Endometrium (tissue), 2 donors: ENCODE results near the gene DEFB131B.
"Not testable (repeated sequence)": the region's sequence is repeated elsewhere in the genome, so short reads cannot be mapped to it uniquely, and the experiment has no call there.

Experiments
- FAIRE-seq: peaks from 2 replicates; lab custom pipeline; 2012; peaks lifted over from hg19 to GRCh38; lab: Jason Lieb, UNC
- donor health status: control.
- donor health status: control.

Gene DEFB131B, protein sequence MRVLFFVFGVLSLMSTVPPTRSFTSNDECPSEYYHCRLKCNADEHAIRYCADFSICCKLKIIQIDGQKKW

DNA sequence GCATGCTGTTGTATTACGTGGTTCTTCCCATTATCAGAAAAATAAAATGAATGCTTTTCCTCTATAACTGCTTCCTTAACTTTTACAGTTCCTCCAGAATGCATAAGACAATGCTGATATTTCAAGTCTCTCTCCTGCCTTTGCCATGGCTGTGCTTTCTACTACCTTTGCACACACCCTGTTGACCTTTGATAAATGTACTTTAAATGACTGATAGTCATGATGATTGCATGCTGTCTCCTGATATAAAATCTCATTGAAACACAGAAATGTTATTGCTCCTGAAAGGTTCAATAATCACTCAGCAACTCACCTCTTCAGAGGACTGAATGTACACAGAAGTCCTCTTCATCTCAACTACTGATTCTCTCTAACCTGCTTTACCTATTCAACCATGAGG lies at the start of gene DEFB131B:
Gene DEFB131B, plus strand, starts transcription at position 395 of the 400 bp plus-strand sequence. Its CDS starts 0 bp downstream, at position 395.
- FAIRE-seq, result not testable (repeated sequence)

DNA sequence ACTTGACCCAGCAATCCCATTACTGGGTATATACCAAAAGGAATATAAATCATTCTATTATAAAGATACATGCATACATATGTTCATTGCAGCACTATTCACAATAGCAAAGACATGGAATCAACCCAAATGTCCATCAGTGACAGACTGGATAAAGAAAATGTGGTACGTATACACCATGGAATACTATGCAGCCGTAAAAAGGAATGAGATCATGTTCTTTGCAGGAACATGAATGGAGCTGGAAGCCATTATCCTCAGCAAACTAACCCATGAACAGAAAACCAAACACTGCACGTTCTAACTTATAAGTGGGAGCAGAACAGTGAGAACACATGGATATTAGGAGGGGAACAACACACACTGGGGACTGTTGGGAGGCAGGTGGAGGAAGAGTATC lies 49.0 kb upstream of the DEFB131B start:
- FAIRE-seq, result not testable (repeated sequence)

DNA sequence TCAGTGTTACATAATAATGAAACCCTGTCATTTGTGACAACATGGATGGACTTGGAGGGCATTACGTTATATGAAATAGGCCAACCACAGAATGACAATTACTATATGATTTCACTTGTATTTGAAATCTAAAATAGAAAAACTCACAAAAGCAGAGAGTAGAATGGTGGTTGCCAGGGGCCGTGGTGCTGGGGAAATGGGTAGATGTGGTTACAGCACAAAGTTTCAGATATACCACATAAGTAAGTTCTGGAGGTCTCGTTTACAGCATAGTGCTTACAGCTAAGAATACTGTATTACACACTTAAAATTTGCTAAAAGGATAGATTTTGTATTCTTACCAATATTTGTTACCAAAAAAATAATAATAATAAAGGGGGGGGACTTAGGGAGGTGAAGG lies 48.6 kb upstream of the DEFB131B start:
- FAIRE-seq, result not testable (repeated sequence)

DNA sequence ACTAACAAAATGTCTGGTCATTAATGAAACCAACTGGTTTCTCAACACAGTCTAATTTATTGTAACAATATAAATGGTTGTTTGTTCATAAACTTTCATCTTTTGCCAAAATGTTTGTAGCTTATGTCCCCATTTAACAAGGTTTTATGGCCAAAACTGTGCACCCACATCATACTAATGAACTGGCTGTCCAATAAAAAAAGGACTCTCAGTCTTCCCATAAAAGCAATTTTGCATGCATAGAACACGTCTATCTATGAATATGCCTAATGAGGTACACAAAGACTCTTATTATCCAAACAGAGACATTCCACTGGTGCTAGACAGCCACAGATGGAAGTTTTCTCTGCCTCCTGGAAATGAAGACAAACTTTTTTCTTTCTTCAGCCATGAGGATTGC lies 45.4 kb upstream of the DEFB131B start, which contains the start of gene DEFB108B:
Gene DEFB108B, plus strand, starts transcription at position 390 of the 400 bp plus-strand sequence. Its CDS starts 0 bp downstream, at position 390.
- FAIRE-seq, result peak; percentile 23

DNA sequence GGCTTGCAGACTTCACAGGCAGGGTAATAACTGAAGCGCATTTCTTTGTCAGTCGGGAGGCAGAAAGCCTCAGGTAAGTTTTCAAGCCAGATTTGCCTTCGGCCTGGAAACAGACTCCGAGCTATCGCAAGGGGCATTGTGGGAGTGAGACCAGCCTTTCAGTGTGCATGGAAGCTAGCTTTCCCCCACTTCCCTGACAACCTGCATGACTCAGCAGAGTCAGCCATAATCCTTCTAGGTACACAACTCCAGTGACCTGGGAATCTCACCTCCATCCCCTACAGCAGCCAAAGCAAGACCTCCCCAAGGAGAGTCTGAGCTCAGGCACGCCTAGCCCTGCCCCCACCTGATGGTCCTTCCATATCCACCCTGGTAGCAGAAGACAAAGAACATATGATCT lies 35.5 kb upstream of the DEFB131B start:
- FAIRE-seq, result not testable (repeated sequence)

DNA sequence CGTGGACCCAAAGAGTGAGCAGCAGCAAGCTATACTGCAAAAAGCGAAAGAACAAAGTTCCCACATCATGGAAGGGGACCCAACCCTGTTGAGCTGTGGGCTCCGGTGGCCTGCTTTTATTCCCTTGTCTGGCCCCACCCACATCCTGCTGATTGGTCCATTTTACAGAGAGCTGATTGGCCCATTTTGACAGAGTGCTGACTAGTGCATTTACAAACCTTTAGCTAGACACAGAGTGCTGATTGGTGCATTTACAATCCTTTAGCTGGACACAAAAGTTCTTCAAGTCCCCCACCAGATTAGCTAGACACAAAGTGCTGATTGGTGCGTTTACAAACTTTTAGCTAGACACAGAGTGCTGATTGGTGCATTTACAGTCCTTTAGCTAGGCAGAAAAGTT lies 34.9 kb upstream of the DEFB131B start:
- FAIRE-seq, result not testable (repeated sequence)

DNA sequence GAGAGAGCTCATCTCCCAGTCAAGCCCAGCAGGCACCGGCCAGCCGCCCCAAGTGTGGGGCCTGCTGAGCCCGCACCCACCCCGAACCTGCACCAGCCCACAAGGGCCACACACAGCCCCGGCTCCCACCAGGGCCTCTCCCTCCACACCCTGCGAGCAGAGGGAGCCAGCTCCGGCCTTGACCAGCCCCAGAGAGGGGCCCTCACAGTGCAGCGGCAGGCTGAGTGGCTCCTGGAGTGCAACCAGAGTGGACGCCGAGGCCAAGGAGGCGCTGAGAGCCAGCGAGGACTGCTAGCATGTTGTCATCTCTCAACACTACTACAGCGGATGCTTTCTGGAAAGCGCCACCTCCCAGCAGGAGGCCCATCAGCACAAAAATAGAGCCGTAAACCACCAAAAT lies 34.4 kb upstream of the DEFB131B start:
- no peak for FAIRE-seq

DNA sequence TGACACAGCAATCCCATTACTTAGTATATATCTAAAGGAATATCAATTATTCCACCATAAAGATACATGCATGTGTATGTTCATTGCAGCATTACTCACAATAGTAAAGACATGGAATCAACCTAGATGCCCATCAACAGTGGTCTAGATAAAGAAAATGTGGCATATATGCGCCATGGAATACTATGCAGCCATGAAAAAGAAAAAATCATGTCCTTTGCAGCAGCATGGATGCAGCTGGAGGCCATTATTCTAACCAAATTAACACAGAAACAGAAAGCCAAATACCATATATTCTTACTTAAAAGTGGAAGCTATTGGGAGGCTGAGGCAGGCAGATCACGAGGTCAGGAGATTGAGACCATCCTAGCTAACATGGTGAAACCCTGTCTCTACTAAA lies 24.4 kb upstream of the DEFB131B start:
- FAIRE-seq, result not testable (repeated sequence)

DNA sequence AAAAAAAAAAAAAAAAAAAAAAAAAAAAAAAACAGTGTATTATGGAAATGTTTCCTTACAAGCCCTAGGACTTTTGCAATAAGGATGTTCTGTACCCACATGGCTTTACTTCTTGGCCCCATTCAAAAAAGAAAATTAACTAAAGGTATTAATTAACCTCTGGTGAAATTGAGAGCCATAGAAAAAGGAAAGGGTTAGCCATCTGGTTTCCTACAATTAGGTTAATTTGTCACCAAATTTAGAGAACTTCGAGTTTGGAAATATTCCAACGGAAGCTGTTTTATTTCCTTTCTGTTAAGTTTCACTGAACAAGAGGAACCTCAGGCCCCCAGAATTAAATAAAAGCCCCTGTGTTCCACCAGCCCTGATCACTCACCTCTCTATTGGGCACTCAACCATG lies 22.4 kb upstream of the DEFB131B start:
- not testable (repeated sequence) for FAIRE-seq

DNA sequence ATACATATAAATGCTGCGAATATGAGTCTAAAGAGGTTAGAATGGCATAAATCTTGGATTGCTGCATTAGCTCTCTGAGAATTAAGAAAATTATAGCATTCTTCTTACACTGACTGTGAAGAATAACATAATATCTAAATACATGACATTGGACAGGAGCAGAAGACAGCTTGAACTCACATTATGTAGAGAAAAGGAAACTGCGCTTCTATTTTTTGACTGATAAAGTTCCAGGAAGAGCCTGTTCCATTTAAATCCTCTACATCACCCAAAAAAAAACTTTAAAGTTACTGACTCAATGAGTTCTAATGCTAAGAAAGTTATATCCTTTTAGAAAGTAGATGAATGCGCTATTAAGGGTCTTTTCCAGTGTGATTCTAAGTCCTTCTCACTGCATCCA lies 17.4 kb upstream of the DEFB131B start:
- FAIRE-seq, result not testable (repeated sequence)

DNA sequence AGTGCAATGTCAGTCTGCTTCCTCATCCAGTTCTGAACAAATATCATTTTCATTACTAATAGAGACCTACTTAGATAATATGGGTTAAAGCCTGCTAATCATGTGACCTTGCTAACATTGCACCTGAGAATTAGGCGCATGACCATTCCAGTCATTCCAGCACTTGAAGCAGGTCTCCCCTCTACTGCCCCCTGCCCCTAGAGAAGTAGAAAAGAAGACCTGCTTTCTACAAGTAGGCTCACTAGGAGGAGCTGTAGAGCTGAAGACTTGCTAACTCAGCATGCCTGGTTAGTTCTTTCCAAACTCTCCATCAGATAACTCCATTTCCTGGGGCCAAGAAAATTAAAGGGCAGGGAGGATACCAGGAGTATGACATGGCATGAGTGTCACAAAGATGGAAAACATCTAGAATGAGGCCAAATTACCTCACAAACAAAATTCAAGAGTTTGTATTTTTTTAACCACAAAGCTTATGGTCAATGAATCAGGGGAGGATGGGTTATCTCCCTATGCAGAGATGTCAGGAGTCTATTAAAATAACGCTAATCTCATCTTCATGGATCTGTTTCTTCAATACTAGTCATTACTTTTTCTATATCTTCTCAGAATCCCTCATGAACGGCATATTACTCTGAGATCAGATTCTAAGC lies 14.2 kb upstream of the DEFB131B start:
- not testable (repeated sequence) for FAIRE-seq

DNA sequence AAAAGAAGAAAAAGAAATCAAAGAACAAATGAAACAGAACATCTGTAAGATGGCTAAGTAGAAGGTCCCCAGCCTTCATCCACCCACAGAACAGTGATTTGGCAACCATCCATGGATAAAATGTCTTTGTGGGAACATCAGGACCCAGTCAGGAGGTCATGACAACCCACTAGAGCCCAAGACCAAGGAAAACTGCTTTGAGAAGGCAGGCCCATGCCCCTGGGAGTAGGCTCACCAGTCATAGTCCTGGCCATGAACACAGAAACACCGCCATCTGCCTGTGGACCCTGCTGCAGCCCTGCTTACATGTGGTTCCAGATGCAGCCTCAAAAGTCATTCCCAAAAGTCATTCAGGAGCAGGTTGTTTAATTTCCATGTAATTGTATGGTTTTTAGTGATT lies 11.0 kb upstream of the DEFB131B start:
- not testable (repeated sequence) for FAIRE-seq

DNA sequence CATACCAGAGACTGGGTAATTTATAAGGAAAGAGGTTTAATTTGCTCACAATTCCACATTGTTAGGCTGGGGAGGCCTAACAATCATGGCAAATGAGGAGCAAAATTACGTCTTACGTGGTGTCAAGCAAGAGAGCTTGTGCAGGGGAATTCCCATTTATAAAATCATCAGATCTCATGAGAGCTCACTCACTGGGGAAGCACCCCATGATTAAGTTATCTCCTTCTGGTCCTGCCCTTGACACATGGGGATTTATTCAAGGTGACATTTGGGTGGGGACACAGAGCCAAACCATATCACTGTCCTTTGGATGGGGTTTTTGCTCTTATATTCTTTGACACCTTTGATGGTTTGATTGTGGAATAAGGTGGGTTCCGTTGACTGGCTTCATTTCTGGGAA lies 8.3 kb upstream of the DEFB131B start:
- FAIRE-seq, result not testable (repeated sequence)

DNA sequence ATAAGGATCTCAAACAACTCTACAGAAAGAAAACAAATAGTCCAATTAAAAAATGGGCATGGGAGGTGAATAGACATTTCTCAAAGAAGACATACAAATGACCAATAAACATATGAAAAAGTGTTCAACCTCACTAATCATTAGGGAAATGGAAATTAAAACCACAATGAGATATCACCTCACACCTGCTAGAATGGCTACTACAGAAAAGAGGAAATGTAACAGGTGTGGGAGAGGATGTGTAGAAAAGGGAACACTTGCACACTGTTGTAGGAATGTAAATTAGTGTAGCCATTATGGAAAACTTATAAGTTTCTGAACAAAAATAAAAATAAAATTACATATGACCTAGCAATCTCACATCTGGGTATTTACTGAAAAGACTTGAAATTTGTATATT lies 7.6 kb upstream of the DEFB131B start:
- FAIRE-seq, result not testable (repeated sequence)

DNA sequence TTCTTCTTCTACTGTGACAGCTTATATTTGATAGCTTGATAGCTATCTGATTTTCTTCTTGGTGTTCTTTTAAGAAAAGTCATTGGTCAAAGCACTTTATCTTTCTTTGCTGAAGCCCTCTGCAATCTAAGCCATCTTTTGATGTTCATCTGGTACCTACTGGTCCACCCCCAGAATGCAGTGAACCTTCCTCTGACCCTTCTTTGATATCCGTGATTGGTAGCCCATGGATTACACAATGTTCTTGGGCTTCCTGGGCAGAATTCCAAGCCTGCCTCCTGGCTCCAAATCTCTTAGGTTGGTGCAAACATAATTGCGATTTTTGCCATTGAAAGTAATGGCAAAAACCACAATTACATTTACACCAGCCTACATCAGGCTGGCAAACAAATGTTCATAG lies 2.0 kb upstream of the DEFB131B start:
- not testable (repeated sequence) for FAIRE-seq

DNA sequence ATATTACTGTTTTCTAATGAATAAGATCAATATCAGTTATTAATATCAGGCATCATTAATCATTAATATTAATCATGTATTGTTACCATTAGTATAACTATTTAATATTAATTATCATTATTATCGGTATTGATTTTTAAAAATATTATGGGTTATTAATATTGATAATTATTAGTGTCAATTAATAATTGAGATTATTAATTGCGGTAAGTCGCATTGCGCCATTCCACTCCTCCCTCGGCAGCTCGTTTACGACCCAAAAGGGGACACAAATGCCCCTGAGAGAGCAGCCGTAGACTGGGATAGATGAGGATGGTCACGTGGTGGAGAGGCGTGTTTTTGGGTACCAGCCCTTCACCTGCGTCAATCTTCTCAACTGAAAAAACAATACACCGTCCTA lies 7.6 kb downstream of the DEFB131B start:
- FAIRE-seq, result not testable (repeated sequence)

DNA sequence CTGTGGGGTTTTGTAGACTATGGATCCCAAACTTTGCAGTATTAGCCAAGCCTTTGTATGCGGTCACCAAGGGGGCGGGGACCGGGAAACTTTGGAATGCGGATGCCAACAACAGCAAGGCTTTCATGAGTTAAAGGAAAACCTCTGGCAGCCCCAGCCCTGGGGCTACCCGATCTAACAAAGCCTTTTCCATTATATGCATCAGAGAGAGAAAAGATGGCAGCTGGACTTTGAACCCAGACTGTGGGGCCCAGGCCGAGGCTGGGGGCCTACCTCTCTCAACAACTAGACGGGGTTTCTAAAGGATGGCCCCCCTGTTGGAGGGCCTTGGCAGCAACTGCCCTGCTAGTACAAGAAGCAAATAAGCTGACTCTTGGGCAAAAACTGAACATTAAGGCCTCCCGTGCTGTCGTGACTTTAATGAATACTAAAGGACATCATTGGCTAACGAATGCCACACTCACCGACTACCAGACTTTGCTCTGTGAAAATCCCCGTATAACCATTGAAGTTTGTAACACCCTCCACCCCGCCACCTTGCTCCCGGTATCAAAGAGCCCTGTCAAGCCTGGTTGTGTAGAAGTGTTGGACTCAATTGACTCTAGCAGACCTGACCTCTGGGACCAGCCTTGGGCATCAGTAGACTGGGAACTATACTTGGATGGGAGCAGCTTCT lies 10.2 kb downstream of the DEFB131B start:
- FAIRE-seq, result not testable (repeated sequence)

DNA sequence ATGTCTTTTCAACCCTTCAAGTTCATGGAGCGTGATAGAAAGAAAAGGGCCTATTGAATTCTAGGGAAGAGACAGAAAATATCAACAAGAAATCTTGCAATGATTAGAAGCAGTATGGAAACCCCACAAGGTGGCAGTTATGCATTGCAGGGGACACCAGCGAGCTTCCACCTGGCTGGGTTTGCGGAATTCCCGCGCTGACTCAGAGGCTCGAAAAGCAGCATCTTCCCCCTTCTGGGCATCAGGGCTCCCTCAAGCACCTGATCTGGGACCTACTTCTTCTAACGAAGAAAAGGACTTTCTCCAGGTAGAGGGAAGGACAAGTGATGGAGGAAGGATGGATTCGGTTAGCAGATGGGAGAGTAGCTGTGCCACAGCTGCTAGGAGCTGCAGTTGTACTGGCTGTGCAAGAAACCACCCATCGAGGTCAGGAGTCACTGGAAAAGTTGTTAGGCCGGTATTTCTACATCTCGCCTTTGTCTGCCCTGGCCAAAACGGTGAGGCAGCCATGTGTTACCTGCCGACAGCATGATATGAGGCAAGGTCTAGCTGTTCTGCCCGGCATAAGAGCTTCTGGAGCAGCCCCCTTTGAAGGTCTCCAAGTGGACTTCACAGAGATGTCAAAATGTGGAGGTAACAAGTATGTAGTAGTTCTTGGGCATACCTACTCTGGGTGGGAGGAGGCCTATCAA lies 11.1 kb downstream of the DEFB131B start:
- FAIRE-seq, result not testable (repeated sequence)

DNA sequence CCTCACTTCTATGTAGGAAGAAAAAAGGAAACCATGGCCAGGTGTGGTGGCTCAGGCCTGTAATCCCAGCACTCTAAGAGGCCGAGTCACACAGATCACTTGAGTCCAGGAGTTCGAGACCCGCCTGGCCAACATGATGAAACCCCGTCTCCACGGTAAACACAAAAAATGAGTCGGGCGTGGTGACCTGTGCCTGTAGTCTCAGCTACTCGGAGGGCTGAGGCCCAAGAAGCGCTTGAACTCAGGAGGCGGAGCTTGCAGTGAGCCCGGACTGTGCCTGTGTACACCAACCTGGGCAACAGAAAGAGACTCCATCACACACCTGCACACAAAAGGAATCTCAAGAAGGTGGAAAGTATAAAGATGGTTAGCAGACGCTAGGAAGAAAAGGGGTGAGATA lies 17.7 kb downstream of the DEFB131B start:
- FAIRE-seq, result no peak

DNA sequence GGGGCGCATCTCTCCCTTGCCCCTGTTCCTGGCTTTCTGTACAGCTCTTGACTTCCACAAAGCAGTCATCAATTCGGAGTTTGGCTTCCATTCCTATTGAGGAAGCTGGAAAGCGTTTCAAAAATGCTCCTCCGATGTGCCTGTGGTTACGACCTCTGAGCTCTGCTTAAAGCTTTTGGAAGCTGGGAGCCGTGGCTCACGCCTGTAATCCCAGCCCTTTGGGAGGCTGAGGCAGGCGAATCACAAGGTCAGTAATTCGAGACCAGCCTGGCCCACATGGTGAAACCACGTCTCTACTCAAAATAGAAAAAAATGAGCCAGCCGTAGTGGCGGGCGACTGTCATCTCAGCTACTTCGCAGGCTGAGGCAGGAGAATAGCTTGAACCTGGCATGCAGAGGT lies 22.9 kb downstream of the DEFB131B start:
- FAIRE-seq, result not testable (repeated sequence)

DNA sequence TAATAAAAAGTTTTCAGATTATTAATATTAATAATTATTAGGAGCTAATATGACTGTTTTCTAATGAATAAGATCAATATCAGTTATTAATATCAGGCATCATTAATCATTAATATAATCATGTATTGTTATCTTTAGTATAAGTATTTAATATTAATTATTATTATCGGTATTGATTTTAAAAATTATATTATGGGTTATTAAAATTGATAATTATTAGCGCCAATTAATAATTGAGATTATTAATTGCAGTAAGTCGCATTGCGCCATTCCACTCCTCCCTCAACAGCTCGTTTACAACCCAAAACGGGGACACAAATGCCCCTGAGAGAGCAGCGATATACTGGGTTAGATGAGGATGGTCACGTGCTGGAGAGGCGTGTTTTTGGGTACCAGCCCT lies 30.0 kb downstream of the DEFB131B start:
- FAIRE-seq, result no peak

DNA sequence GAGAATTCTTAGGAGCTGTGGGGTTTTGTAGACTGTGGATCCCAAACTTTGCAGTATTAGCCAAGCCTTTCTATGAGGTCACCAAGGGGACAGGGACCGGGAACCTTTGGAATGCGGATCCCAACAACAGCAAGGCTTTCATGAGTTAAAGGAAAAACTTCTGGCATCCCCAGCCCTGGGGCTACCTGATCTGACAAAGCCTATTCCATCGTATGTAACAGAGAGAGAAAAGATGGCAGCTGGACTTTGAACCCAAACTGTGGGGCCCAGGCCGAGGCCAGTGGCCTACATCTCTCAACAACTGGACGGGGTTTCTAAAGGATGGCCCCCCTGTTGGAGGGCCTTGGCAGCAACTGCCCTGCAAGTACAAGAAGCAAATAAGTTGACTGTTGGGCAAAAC lies 32.5 kb downstream of the DEFB131B start:
- not testable (repeated sequence) for FAIRE-seq
